GM21717 (cell line): Measurements from ENCODE around the gene SYNGR4.
"Not testable (repeated sequence)": the region's sequence is repeated elsewhere in the genome, so short reads cannot be mapped to it uniquely, and the experiment has no call there.

ENCODE experiments used
- ATAC-seq: cut with Tn5 transposase; IDR thresholded peaks from one replicate; pipeline ENCODE4 v1.9.1; 2021; ENCODE audit warnings: mild to moderate bottlenecking, moderate library complexity; ENCODE audit not compliant: unreplicated experiment

Gene SYNGR4

GRCh38 chr19:48363810-48364597, at the start of gene SYNGR4, which contains the start of gene TMEM143:
Gene SYNGR4 (plus strand): TSS chr19:48364367. CDS start chr19:48365843, 1,476 bp downstream.
Gene TMEM143 (minus strand): TSS chr19:48363940. CDS start chr19:48363920, 20 bp downstream.
- peak; percentile 66 for ATAC-seq

- ATAC-seq = no peak
Observed at GRCh38 chr19:48315712-48316111, 48.5 kb upstream of the SYNGR4 start.

- not testable (repeated sequence) for ATAC-seq
Observed at GRCh38 chr19:48317708-48317960, 46.5 kb upstream of the SYNGR4 start.

GRCh38 chr19:48318286-48318987, 45.7 kb upstream of the SYNGR4 start:
- no peak for ATAC-seq

GRCh38 chr19:48319647-48320541, 44.3 kb upstream of the SYNGR4 start:
- no peak for ATAC-seq

GRCh38 chr19:48321372-48321621, 42.9 kb upstream of the SYNGR4 start:
- peak; percentile 35 for ATAC-seq

- ATAC-seq = peak; percentile 51
Observed at GRCh38 chr19:48321622-48322591, 42.3 kb upstream of the SYNGR4 start.

GRCh38 chr19:48325265-48325910, 38.8 kb upstream of the SYNGR4 start, which contains the start of gene EMP3:
Gene EMP3 (plus strand): TSS chr19:48325552. CDS start chr19:48326845, 1,293 bp downstream.
- no peak for ATAC-seq

GRCh38 chr19:48329167-48329891, 34.8 kb upstream of the SYNGR4 start:
- no peak for ATAC-seq

- ATAC-seq = peak; percentile 28
Observed at GRCh38 chr19:48330012-48330681, 34.0 kb upstream of the SYNGR4 start.

- no peak for ATAC-seq
Observed at GRCh38 chr19:48332351-48332661, 31.9 kb upstream of the SYNGR4 start.

GRCh38 chr19:48332662-48333466, 31.3 kb upstream of the SYNGR4 start:
- peak; percentile 54 for ATAC-seq

GRCh38 chr19:48333467-48334384, 30.4 kb upstream of the SYNGR4 start:
- ATAC-seq = peak; percentile 43

- no peak for ATAC-seq
Observed at GRCh38 chr19:48338253-48338755, 25.9 kb upstream of the SYNGR4 start.

- ATAC-seq = no peak
Observed at GRCh38 chr19:48338802-48339503, 25.2 kb upstream of the SYNGR4 start.

- no peak for ATAC-seq
Observed at GRCh38 chr19:48340995-48341394, 23.2 kb upstream of the SYNGR4 start.
